OCI-LY1 (cell line): ENCODE measurements around the gene ZNF407.

ENCODE experiments used
- H2AFZ ChIP-seq: fragments of 200-600 bp; sonication (generic), shearing (Covaris generic); 2 replicates; pipeline ENCODE4 v1.6.0; 2014; ENCODE audit warnings: antibody characterized with exemption, mild to moderate bottlenecking, low read length
- H3F3A ChIP-seq: fragments of 200-600 bp; sonication (generic), shearing (Covaris generic); 2 replicates; pipeline ENCODE4 v1.6.0; 2014; ENCODE audit warnings: mild to moderate bottlenecking, antibody characterized with exemption, low read length, moderate library complexity; ENCODE audit not compliant: insufficient read depth
- H3K27ac ChIP-seq: fragments of 200-600 bp; sonication (generic); 2 replicates; pipeline ENCODE4 v1.5.1; 2014; ENCODE audit warnings: low read length, mixed run types, mild to moderate bottlenecking, low read depth; ENCODE audit not compliant: poor library complexity, severe bottlenecking
- H3K27me3 ChIP-seq: fragments of 200-600 bp; sonication (generic); 2 replicates; pipeline ENCODE4 v1.6.0; 2014; ENCODE audit warnings: antibody characterized with exemption, mild to moderate bottlenecking, low read length, moderate library complexity; ENCODE audit not compliant: insufficient read depth
- H3K36me3 ChIP-seq: fragments of 200-600 bp; sonication (generic); 2 replicates; pipeline ENCODE4 v1.6.1; 2014; ENCODE audit warnings: mild to moderate bottlenecking, antibody characterized with exemption, low read length, moderate library complexity, mixed read lengths; ENCODE audit not compliant: insufficient read depth
- H3K4me1 ChIP-seq: fragments of 200-600 bp; sonication (generic); 2 replicates; pipeline ENCODE4 v1.5.1; 2014; ENCODE audit warnings: mild to moderate bottlenecking, low read length, moderate library complexity; ENCODE audit not compliant: insufficient read depth, severe bottlenecking
- H3K4me2 ChIP-seq: fragments of 200-600 bp; sonication (generic), shearing (Covaris generic); 2 replicates; pipeline ENCODE4 v1.6.1; 2014; ENCODE audit warnings: low read length
- H3K4me3 ChIP-seq: fragments of 200-600 bp; sonication (generic); 2 replicates; pipeline ENCODE4 v1.5.1; 2014; ENCODE audit warnings: low read length, low read depth, mild to moderate bottlenecking, mixed read lengths; ENCODE audit not compliant: poor library complexity, severe bottlenecking
- H3K79me2 ChIP-seq: fragments of 200-600 bp; shearing (Covaris generic); 2 replicates; pipeline ENCODE4 v1.6.1; 2016; ENCODE audit warnings: mixed run types, low read length, mixed read lengths; ENCODE audit not compliant: insufficient read depth
- H3K9ac ChIP-seq: fragments of 200-600 bp; sonication (generic), shearing (Covaris generic); 2 replicates; pipeline ENCODE4 v1.6.1; 2014; ENCODE audit warnings: mild to moderate bottlenecking, low read length, mixed read lengths
- H3K9me2 ChIP-seq: fragments of 200-600 bp; sonication (generic), shearing (Covaris generic); 2 replicates; pipeline ENCODE4 v1.6.1; 2014; ENCODE audit warnings: low read depth, mild to moderate bottlenecking, low read length, mixed read lengths
- H3K9me3 ChIP-seq: fragments of 200-600 bp; shearing (Covaris generic); 2 replicates; pipeline ENCODE4 v1.6.1; 2014; ENCODE audit warnings: low read length, mixed read lengths
- H4K20me1 ChIP-seq: fragments of 200-600 bp; sonication (generic), shearing (Covaris generic); 2 replicates; pipeline ENCODE4 v1.6.0; 2016; ENCODE audit warnings: mild to moderate bottlenecking, low read length; ENCODE audit not compliant: insufficient read depth
- CTCF ChIP-seq: fragments of 200-600 bp; sonication (generic), shearing (Covaris generic); IDR thresholded peaks from 2 replicates; pipeline ENCODE4 v1.5.1; 2017; ENCODE audit warnings: mild to moderate bottlenecking, antibody characterized with exemption, low read length, moderate library complexity, mixed read lengths
- EZH2 ChIP-seq: fragments of 200-600 bp; sonication (generic), shearing (Covaris generic); IDR thresholded peaks from 2 replicates; pipeline ENCODE4 v1.8.0; 2017; ENCODE audit warnings: borderline replicate concordance, mixed run types, mild to moderate bottlenecking, antibody characterized with exemption, low read length, moderate library complexity, mixed read lengths

The ZNF407 gene

GRCh38 chr18:74732380-74732779, 134.7 kb downstream of the ZNF407 start:
- Histone ChIP-seq H3K4me1 (no peaks in the 10 kb centered on the region), H3K9me3 (no peaks in the 10 kb centered on the region), H3F3A (no peaks in the 10 kb centered on the region), H3K4me2 (no peak overlapping the region), H3K9me2 (no peaks in the 10 kb centered on the region), H3K36me3 (no peaks in the 10 kb centered on the region), H3K27me3 (no peaks in the 10 kb centered on the region), H2AFZ (no peak overlapping the region), H3K79me2 (no peaks in the 10 kb centered on the region), H3K9ac (no peak overlapping the region), H3K4me3 (no peak overlapping the region), H3K27ac (no peak overlapping the region), H4K20me1 (no peaks in the 10 kb centered on the region)
- TF ChIP-seq CTCF (no peak), EZH2 (no peak)

- TF ChIP-seq EZH2 (no peak), CTCF (no peak)
- Histone ChIP-seq H3K36me3 (no peaks in the 10 kb centered on the region), H3K9ac (no peak overlapping the region), H3K4me2 (no peak overlapping the region), H3K27ac (no peak overlapping the region), H3K9me2 (no peaks in the 10 kb centered on the region), H3K27me3 (no peaks in the 10 kb centered on the region), H3K4me3 (no peak overlapping the region), H3K79me2 (no peaks in the 10 kb centered on the region), H2AFZ (no peak overlapping the region), H3F3A (no peaks in the 10 kb centered on the region), H3K9me3 (no peaks in the 10 kb centered on the region), H3K4me1 (no peaks in the 10 kb centered on the region), H4K20me1 (no peaks in the 10 kb centered on the region)
These were observed 135.9 kb downstream of the ZNF407 start for GRCh38 chr18:74733598-74733997.

GRCh38 chr18:74734013-74734444, 136.4 kb downstream of the ZNF407 start:
- H4K20me1 ChIP-seq: no peaks in the 10 kb centered on the region
- no peaks in the 10 kb centered on the region for H3K4me1 ChIP-seq
- no peak overlapping the region for H3K4me3 ChIP-seq
- no peaks in the 10 kb centered on the region for H3K9me2 ChIP-seq
- TF ChIP-seq CTCF: no peak
- H3K79me2 ChIP-seq: no peaks in the 10 kb centered on the region
- H3K9me3 ChIP-seq: no peaks in the 10 kb centered on the region
- no peak overlapping the region for H3K4me2 ChIP-seq
- H2AFZ ChIP-seq: no peak overlapping the region
- no peaks in the 10 kb centered on the region for H3F3A ChIP-seq
- no peak overlapping the region for H3K9ac ChIP-seq
- H3K36me3 ChIP-seq: no peaks in the 10 kb centered on the region
- no peaks in the 10 kb centered on the region for H3K27me3 ChIP-seq
- H3K27ac ChIP-seq: no peak overlapping the region
